Activated T-helper 2 cell treated with anti-CD3 and anti-CD28 coated beads, Interferon-gamma antibody, Interleukin-2, Interleukin-4, amounts not matched to agents 10 μg/mL and 5 μg/mL and 100 μg/mL, durations not matched to agents 14 hours and 24 hours and 36 hours (primary cell): ENCODE data around the gene TUBGCP3. TPM values are rescaled to one million over a fixed set of nuclear protein-coding genes. Genes with fewer than 3 reads are reported as not detected.
A peak's percentile ranks its signal among the peaks of the same experiment; 100 is the strongest.

Experiments used
- DNase-seq: peaks from one replicate; pipeline ENCODE4 v3.0.0; 2021; ENCODE audit warnings: low spot score
- H3K27ac Mint-ChIP-seq: one replicate; pipeline ENCODE4 v1.8.0; 2021; ENCODE audit warnings: mixed read lengths
- H3K27me3 Mint-ChIP-seq: one replicate; pipeline ENCODE4 v1.8.0; 2021; ENCODE audit warnings: low read depth, mixed read lengths
- H3K36me3 Mint-ChIP-seq: one replicate; pipeline ENCODE4 v1.8.0; 2021; ENCODE audit warnings: low read depth, mixed read lengths
- H3K4me1 Mint-ChIP-seq: one replicate; pipeline ENCODE4 v1.8.0; 2021; ENCODE audit warnings: low read depth, mixed read lengths
- H3K4me3 Mint-ChIP-seq: one replicate; pipeline ENCODE4 v1.8.0; 2021; ENCODE audit warnings: low read depth, mild to moderate bottlenecking, moderate library complexity, mixed read lengths
- H3K9me3 Mint-ChIP-seq: one replicate; pipeline ENCODE4 v1.8.0; 2021; ENCODE audit warnings: mixed read lengths
- intact Hi-C: fragments of 100-400 bp; cut with micrococcal nuclease; formaldehyde crosslinking; loops from one replicate; pipeline ENCODE4 v1.15.1; 2023
- total RNA-seq: library from RNA; stranded (reverse); gene quantifications from 2 replicates; pipeline ENCODE4 v1.2.3, GENCODE V29; 2022

TUBGCP3 gene
- total RNA-seq, 1 donor from 2014 or later: 66.4 TPM

DNA sequence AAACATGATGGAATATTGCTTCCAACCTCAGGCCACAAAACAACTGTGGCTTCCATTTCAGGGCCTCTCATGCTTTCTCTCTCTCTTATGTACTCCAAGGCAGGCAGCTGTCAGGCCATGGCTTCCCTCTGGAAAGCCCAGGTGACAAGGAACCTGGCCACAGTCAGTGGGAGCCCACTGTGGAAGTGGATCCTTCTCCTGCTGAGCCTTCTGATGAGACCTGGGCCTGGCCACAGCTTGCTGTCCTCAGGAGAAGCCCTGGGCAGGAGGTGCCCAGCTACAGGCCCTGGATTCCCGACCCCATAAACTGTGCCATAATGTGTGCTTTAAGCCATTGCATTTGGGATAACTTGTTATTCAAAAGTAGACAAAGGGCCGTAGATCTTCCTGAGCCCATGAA is 140.6 kb downstream of the TUBGCP3 start:
- Mint-ChIP-seq H3K4me1 (no peaks in the 10 kb centered on the region), H3K9me3 (no peaks in the 10 kb centered on the region), H3K27ac (no peak overlapping the region), H3K36me3 (no peaks in the 10 kb centered on the region), H3K27me3 (peaks cover 6% of the 10 kb centered on the region), H3K4me3 (no peak overlapping the region)
- no peak for DNase-seq
- intact Hi-C loops: no loop called here

- H3K9me3 Mint-ChIP-seq: no peaks in the 10 kb centered on the region
- no peak for DNase-seq
- H3K4me1 Mint-ChIP-seq: no peaks in the 10 kb centered on the region
- intact Hi-C loops: no loop called here
- H3K36me3 Mint-ChIP-seq: no peaks in the 10 kb centered on the region
- no peak overlapping the region for H3K4me3 Mint-ChIP-seq
- H3K27ac Mint-ChIP-seq: no peak overlapping the region
- H3K27me3 Mint-ChIP-seq: peaks cover 7% of the 10 kb centered on the region
Measured at GRCh38 chr13:112446867-112447266, 141.1 kb downstream of the TUBGCP3 start.

DNA sequence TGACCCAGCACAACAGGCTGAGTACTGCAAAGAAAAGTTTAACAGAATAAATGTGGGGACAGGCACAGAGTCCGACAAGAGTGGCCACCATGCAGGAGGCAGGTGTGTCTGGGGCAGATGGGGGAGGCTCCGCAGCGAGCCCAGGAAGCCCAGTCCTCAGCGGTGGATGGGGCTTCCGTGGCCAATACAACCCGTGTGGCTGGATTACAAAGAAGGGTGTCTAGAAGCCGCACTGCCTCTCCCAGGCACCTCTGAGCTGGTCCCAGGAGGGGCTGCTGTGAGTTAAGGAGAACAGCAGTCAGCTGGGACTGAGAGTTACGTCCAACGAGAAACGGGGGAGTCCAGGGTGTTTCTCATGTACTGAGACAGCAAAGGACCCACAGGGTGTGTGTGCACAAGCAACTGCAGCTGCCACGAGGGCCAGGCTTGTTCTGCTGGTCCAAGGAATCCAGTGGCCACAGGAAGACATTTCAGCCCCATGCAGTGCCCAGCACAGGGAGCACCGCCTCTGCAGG is 141.5 kb downstream of the TUBGCP3 start:
- Mint-ChIP-seq H3K27me3 (peaks cover 7% of the 10 kb centered on the region), H3K36me3 (no peaks in the 10 kb centered on the region), H3K9me3 (no peaks in the 10 kb centered on the region), H3K27ac (no peak overlapping the region), H3K4me1 (no peaks in the 10 kb centered on the region), H3K4me3 (no peak overlapping the region)
- intact Hi-C loops: no loop called here
- DNase-seq: no peak

DNA sequence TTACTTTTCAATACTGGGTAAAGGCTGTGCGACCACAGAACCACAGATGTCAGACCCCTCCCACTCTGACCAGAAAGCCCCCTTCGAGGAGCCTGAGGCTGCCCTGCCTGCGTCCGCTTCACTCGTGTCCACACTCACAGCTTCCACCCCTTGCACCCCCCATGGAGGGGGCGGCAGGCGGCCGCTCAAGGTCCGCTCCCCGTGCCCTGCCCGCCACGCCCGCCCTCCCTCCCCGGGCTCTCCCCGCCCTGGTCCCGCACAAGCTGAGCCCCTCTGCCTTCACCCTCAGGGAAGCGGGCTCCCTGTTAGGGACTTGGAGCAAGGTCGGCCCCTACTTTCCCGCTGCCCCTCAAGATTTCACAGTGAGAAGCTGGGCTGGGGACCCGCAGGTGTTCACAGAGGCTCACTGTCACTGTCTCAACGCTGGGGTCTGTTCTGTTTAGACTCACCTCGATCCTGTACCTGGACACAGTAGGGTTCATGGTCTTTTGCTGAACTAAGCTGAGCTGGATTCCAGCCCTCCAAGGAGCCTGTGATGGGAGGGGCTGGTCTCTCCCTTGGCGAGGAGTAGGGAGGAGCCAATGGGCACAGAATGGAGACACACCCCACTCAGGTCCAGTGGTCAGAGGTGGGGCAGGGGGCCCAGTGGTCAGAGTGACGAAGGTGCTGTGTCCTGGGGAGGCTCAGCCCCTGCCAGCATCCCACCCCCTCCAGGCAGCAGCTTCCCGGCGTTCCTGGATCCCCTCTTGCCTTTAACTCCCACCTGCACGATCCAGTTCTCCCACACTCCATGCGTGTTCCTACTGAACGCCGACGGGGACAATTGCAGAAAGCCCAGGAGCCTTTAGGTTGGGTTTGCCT is 142.3 kb downstream of the TUBGCP3 start:
- no peaks in the 10 kb centered on the region for H3K9me3 Mint-ChIP-seq
- no peaks in the 10 kb centered on the region for H3K4me1 Mint-ChIP-seq
- no peaks in the 10 kb centered on the region for H3K36me3 Mint-ChIP-seq
- no peak overlapping the region for H3K27ac Mint-ChIP-seq
- DNase-seq: no peak
- no peak overlapping the region for H3K4me3 Mint-ChIP-seq
- H3K27me3 Mint-ChIP-seq: peaks cover 7% of the 10 kb centered on the region
- intact Hi-C loops: no loop called here

DNA sequence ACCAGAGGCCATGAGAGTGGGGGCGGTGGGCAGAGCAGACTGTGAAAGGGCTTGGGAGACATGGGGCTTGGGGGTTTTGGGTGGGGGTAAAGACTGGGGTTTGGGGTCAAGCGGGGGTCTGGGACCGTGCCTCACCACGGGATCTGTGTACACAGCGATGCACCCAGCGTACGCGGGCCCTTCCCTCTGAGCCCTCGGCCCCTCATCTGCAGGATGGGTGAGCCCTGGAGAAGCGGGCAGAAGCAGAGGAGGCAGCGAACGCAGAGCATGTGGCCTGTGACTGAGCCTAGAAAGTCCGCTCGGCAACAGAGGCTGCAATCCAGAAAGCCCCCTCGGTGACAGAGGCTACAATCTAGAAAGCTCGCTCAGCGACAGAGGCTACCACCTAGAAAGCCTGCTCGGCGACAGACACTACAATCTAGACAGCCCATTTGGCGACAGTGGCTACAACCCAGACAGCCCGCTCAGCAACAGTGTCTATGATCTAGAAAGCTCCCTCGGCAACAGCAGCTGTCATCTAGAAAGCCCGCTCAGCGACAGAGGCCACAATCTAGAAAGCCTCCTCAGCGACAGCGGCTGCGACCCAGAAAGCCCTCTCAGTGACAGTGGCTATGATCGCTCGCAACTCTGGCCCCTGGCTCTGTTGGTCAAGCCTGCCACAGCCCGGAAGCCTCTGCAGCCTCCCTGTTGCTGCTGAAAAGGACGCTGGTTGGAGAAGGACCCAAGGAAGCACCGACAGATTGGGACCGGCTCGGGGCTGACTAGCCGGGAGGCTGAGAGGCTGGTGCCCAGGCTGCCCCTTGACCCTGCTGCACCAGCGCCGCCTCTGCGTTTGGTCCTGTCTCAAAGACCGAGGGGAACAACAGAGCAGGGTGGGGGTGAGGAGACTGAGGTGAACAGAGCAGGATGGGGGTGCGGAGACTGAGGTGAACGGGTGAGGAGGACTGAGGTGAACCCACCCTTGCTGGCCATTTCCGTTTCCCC is 143.2 kb downstream of the TUBGCP3 start:
- Mint-ChIP-seq H3K27me3 (peaks cover 7% of the 10 kb centered on the region), H3K4me1 (no peaks in the 10 kb centered on the region), H3K36me3 (no peaks in the 10 kb centered on the region), H3K27ac (no peak overlapping the region), H3K9me3 (no peaks in the 10 kb centered on the region), H3K4me3 (no peak overlapping the region)
- intact Hi-C loops: loop anchor here (5.0 kb wide), 1 partner anchor 382 kb away; no protein-coding TSS in a partner anchor
- DNase-seq: peak; percentile 2

GRCh38 chr13:112443995-112444311 is 144.0 kb downstream of the TUBGCP3 start:
- Mint-ChIP-seq H3K9me3 (no peaks in the 10 kb centered on the region), H3K36me3 (no peaks in the 10 kb centered on the region), H3K27me3 (peaks cover 7% of the 10 kb centered on the region), H3K27ac (no peak overlapping the region), H3K4me3 (no peak overlapping the region), H3K4me1 (no peaks in the 10 kb centered on the region)
- DNase-seq: peak; percentile 34
- intact Hi-C loops: loop anchor here (5.0 kb wide), 1 partner anchor 382 kb away; no protein-coding TSS in a partner anchor

DNA sequence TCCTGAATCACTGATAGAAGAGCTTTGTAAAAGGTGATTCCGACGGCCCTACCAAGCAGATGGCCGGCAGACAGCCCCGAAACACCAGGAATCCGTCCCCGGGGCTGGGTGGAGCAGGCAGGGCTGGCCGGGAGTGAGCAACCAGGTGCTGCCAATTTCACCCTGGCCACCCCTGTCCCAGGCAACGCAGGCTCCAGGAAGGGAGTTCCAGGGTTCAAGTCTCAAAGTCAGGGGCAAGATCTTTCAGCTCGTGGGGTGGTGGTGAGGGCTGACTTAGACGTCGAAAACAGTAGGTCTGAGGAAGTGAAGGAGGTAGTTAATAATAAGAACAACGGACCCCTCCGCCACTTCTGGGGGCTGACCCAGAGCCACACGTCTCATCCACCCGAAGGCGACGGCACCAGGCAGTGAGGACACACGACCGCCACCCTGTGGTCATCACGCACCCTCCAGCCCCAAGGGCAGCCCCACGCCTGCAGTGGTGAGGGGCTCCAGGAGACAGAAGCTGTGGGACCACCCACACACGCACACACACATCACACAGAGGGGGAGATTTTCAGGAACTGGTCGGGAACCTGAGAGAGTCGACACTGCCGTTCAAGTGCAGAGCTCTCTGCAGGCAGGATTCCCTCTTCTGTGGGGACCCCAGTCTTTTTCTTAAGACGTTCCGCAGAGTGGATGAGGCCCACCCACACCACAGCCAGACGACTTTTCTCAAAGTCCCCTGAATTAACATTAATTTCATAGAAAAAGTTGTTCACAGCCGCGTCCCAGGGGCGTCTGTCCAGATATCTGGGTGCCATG is 144.6 kb downstream of the TUBGCP3 start:
- DNase-seq: peak; percentile 7
- intact Hi-C loops: loop anchor here (5.0 kb wide), 1 partner anchor 381 kb away; no protein-coding TSS in a partner anchor
- Mint-ChIP-seq H3K27ac (no peak overlapping the region), H3K4me1 (no peaks in the 10 kb centered on the region), H3K4me3 (no peak overlapping the region), H3K27me3 (peaks cover 7% of the 10 kb centered on the region), H3K9me3 (peaks cover 2% of the 10 kb centered on the region), H3K36me3 (no peaks in the 10 kb centered on the region)

DNA sequence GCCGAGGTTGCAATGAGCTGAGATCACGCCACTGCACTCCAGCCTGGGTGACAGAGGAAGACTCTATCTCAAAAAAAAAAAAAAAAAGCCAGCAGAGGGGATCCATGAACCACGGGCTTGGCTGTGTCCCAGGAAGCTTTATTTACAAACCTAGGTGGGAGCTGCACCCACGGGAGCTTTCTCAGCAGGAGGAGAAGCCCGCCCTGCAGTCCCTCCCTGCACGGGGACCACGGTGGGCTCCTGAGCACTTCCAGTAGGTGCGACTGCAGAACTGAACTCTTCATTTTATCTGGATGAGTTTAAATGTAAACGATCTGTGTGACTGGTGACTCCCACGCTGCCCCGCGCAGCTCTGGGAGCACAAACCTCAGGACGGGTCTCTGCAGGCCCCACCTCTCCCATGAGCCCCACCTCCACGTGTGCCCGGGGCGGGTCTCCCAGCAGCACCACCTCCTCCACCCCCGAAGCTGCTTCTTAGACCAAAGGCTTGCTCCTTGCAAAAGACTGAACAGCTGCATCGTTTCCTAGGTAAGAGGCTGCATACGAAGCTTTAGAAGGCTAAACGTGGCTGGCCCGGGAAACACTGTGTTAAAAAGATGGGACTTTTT is 145.4 kb downstream of the TUBGCP3 start:
- no peaks in the 10 kb centered on the region for H3K4me1 Mint-ChIP-seq
- intact Hi-C loops: loop anchor here (5.0 kb wide), 1 partner anchor 380 kb away; no protein-coding TSS in a partner anchor
- no peak overlapping the region for H3K4me3 Mint-ChIP-seq
- peaks cover 6% of the 10 kb centered on the region for H3K9me3 Mint-ChIP-seq
- peaks cover 7% of the 10 kb centered on the region for H3K27me3 Mint-ChIP-seq
- H3K36me3 Mint-ChIP-seq: no peaks in the 10 kb centered on the region
- DNase-seq: peak; percentile 5
- no peak overlapping the region for H3K27ac Mint-ChIP-seq

DNA sequence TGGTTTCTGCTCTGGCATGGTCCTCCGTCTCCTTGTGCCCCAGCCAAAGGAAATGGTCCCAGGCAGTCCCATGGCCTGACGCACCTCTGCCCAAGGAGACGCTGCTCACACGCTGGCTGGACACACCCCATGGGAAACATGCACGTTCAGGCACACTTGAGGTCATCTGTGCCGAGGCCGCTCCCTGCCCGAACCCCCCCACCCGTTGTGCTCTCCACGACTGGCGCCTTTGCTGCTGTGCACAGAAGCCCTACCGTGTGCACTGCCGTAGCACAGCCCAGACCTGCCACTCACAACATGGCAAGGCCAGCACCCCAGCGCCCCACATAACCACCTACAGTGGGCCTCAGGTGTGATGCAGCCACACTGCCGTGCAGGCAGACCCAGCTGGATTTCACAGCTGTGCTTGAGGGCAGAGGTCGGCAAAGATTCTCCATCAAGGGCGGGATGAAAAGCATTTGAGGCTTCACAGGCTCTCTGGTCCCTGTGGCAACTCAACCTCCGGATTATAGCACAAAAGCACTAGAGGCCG is 146.1 kb downstream of the TUBGCP3 start:
- no peak for DNase-seq
- intact Hi-C loops: loop anchor here (5.0 kb wide), 1 partner anchor 380 kb away; no protein-coding TSS in a partner anchor
- Mint-ChIP-seq H3K4me1 (no peaks in the 10 kb centered on the region), H3K27me3 (peaks cover 7% of the 10 kb centered on the region), H3K27ac (no peak overlapping the region), H3K4me3 (no peak overlapping the region), H3K9me3 (peaks cover 6% of the 10 kb centered on the region), H3K36me3 (no peaks in the 10 kb centered on the region)

DNA sequence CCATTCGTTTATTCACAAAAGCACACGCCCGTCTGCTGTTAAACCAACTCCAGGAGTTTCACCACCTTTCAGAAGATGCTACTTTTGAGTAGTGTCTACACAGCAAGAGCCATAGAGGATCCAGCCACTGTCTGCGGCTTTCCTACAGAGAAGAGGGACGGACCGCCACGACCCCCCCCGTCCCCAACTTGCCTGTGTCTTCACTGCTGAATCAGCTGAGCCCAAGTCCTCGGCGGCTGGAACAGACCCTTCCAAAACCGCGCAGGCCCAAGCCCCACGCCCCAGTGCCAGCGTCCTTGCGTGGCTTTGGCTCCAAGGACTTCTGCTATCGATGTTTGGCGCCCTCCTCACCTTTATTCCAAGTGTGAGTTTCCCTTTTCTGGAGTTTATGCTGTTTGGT is 146.7 kb downstream of the TUBGCP3 start:
- Mint-ChIP-seq H3K9me3 (peaks cover 6% of the 10 kb centered on the region), H3K27me3 (peaks cover 7% of the 10 kb centered on the region), H3K36me3 (no peaks in the 10 kb centered on the region), H3K4me3 (no peak overlapping the region), H3K4me1 (no peaks in the 10 kb centered on the region), H3K27ac (no peak overlapping the region)
- no peak for DNase-seq
- intact Hi-C loops: loop anchor here (5.0 kb wide), 1 partner anchor 379 kb away; no protein-coding TSS in a partner anchor

GRCh38 chr13:112438515-112438914 is 149.4 kb downstream of the TUBGCP3 start:
- intact Hi-C loops: no loop called here
- DNase-seq: no peak
- H3K36me3 Mint-ChIP-seq: no peaks in the 10 kb centered on the region
- H3K27me3 Mint-ChIP-seq: peaks cover 4% of the 10 kb centered on the region
- peaks cover 6% of the 10 kb centered on the region for H3K9me3 Mint-ChIP-seq
- H3K4me3 Mint-ChIP-seq: no peak overlapping the region
- no peaks in the 10 kb centered on the region for H3K4me1 Mint-ChIP-seq
- no peak overlapping the region for H3K27ac Mint-ChIP-seq
